HepG2 (cell line): ENCODE results near the gene ENTPD6. TPM values are rescaled to one million over a fixed set of nuclear protein-coding genes. Genes with fewer than 3 reads are reported as not detected.

Experiments
- ATAC-seq: fragments of 200-7000 bp; cut with Tn5 transposase; 3 replicates; pipeline ENCODE4 v1.9.1; 2020; ENCODE audit warnings: mild to moderate bottlenecking, moderate library complexity
- BruUV-seq: library from RNA; stranded (reverse); fragments of 400-500 nt; replicated peaks from 2 replicates; lab custom pipeline; 2021; lab: Mats Ljungman, UMichigan
- CTCF ChIA-PET: fragments of 300-600 bp; formaldehyde crosslinking; extraction: SDS; loops from one replicate; lab custom pipeline; 2021; ENCODE audit warnings: low total read pairs, inconsistent platforms, low intra/inter-chr PET ratio; lab: Yijun Ruan, JAX
- POLR2A ChIA-PET: fragments of 350-600 bp; sonication (Branson Sonifier 250); formaldehyde crosslinking; loops from one replicate; lab custom pipeline; 2020; ENCODE audit warnings: antibody characterized with exemption, inconsistent platforms; lab: Yijun Ruan, JAX
- DNase-seq: peaks from one replicate; pipeline ENCODE4 v3.0.0-alpha.2; 2015; ENCODE audit warnings: low spot score
- FAIRE-seq: peaks from 3 replicates; lab custom pipeline; 2011; peaks lifted over from hg19 to GRCh38; lab: Jason Lieb, UNC
- H2AFZ ChIP-seq: one replicate; pipeline ENCODE4 v1.6.1; 2011; ENCODE audit warnings: low read length, inconsistent platforms
- H3K27ac ChIP-seq: fragments of 300-600 bp; 3 replicates; pipeline ENCODE4 v1.8.0; 2011; ENCODE audit warnings: mixed run types, mild to moderate bottlenecking, mixed read lengths, low read length, inconsistent platforms; ENCODE audit not compliant: insufficient read depth; ENCODE audit errors: extremely low read length
- H3K27me3 ChIP-seq, 2 experiments: fragments of 200-600 bp in 1 of 2; 2 replicates in 1 of 2; 3 replicates in 1 of 2; pipeline versions ENCODE4 v1.6.0 to v1.8.0; 2011; ENCODE audit warnings: low read length in 2 of 2, mild to moderate bottlenecking in 2 of 2, moderate library complexity in 2 of 2, inconsistent platforms in 1 of 2; ENCODE audit not compliant: insufficient read depth in 2 of 2, control insufficient read depth in 1 of 2
- H3K36me3 ChIP-seq, 2 experiments: fragments of 200-600 bp in 1 of 2; replicated peaks in 1 of 2; 2 replicates in 1 of 2; 3 replicates in 1 of 2; pipeline versions ENCODE4 v1.5.1 to v1.8.0; 2011; ENCODE audit warnings: low read length in 2 of 2, inconsistent platforms in 1 of 2; ENCODE audit not compliant: insufficient read depth in 2 of 2, control insufficient read depth in 1 of 2
- H3K4me1 ChIP-seq: 2 replicates; pipeline ENCODE4 v1.5.1; 2012; ENCODE audit warnings: low read length, inconsistent platforms; ENCODE audit not compliant: insufficient read depth
- H3K4me2 ChIP-seq: 2 replicates; pipeline ENCODE4 v1.6.0; 2011; ENCODE audit warnings: low read depth, low read length, inconsistent platforms
- H3K4me3 ChIP-seq, 3 experiments: fragments of 200-600 bp in 1 of 3; sonication (generic), shearing (Covaris generic) in 1 of 3; replicated peaks in 1 of 3; 2 replicates each; pipeline ENCODE4 v1.5.1; 2011 to 2016; ENCODE audit warnings: low read length in 3 of 3, inconsistent platforms in 2 of 3, low read depth in 2 of 3, mild to moderate bottlenecking in 2 of 3, control low read depth in 1 of 3, mixed read lengths in 1 of 3; ENCODE audit not compliant: insufficient read depth in 1 of 3
- H3K79me2 ChIP-seq: one replicate; pipeline ENCODE4 v1.6.1; 2011; ENCODE audit warnings: low read length, inconsistent platforms; ENCODE audit not compliant: insufficient read depth
- H3K9ac ChIP-seq: 2 replicates; pipeline ENCODE4 v1.6.0; 2011; ENCODE audit warnings: mild to moderate bottlenecking, low read depth, low read length, inconsistent platforms; ENCODE audit not compliant: insufficient read depth
- H3K9me3 ChIP-seq: 2 replicates; pipeline ENCODE4 v1.5.1; 2012; ENCODE audit warnings: mild to moderate bottlenecking, low read length
- H4K20me1 ChIP-seq: 2 replicates; pipeline ENCODE4 v1.6.0; 2011; ENCODE audit warnings: inconsistent platforms, mild to moderate bottlenecking, low read length, moderate library complexity; ENCODE audit not compliant: insufficient read depth
- ARID2 ChIP-seq: sonication (generic); formaldehyde crosslinking; IDR thresholded peaks from 2 replicates; pipeline ENCODE4 v1.8.1; 2022; ENCODE audit warnings: mild to moderate bottlenecking, missing genetic modification reagents, borderline replicate concordance
- ARNTL ChIP-seq: sonication (generic); formaldehyde crosslinking; IDR thresholded peaks from 2 replicates; pipeline ENCODE4 v1.4.0; 2020; ENCODE audit warnings: mild to moderate bottlenecking, missing genetic modification reagents
- ATF1 ChIP-seq: IDR thresholded peaks from 2 replicates; pipeline ENCODE4 v1.6.1; 2016; ENCODE audit warnings: mild to moderate bottlenecking, control low read depth
- DBP ChIP-seq: sonication (generic); formaldehyde crosslinking; IDR thresholded peaks from 2 replicates; pipeline ENCODE4 v1.4.0; 2020; ENCODE audit warnings: missing genetic modification reagents; ENCODE audit errors: not compliant biosample characterization
- EED ChIP-seq: sonication (generic); formaldehyde crosslinking; IDR thresholded peaks from 2 replicates; pipeline ENCODE4 v1.5.0; 2020; ENCODE audit warnings: mild to moderate bottlenecking, missing genetic modification reagents
- EZH2 ChIP-seq: conservative IDR thresholded peaks from 2 replicates; pipeline ENCODE4 v1.6.1; 2012; ENCODE audit warnings: mild to moderate bottlenecking, low read depth, low read length, moderate library complexity
- FOXC1 ChIP-seq: sonication (generic); formaldehyde crosslinking; IDR thresholded peaks from 2 replicates; pipeline ENCODE4 v1.8.0; 2022; ENCODE audit warnings: mild to moderate bottlenecking, missing genetic modification reagents, borderline replicate concordance
- GATA4 ChIP-seq: sonication (generic); IDR thresholded peaks from 2 replicates; pipeline ENCODE4 v1.6.1; 2016; ENCODE audit warnings: antibody characterized with exemption, low read depth, borderline replicate concordance
- KLF11 ChIP-seq: IDR thresholded peaks from 2 replicates; pipeline ENCODE4 v1.6.1; 2016; ENCODE audit warnings: missing compliant biosample characterization
- MTA3 ChIP-seq: sonication (generic); formaldehyde crosslinking; IDR thresholded peaks from 2 replicates; pipeline ENCODE4 v1.4.0; 2020; ENCODE audit warnings: missing genetic modification reagents
- MTF1 ChIP-seq: sonication (generic); formaldehyde crosslinking; IDR thresholded peaks from 2 replicates; pipeline ENCODE4 v1.5.0; 2020; ENCODE audit warnings: missing genetic modification reagents
- NR0B2 ChIP-seq: sonication (generic); formaldehyde crosslinking; IDR thresholded peaks from 2 replicates; pipeline ENCODE4 v1.4.0; 2020; ENCODE audit warnings: mild to moderate bottlenecking, missing genetic modification reagents
- NRL ChIP-seq: sonication (generic); formaldehyde crosslinking; IDR thresholded peaks from 2 replicates; pipeline ENCODE4 v1.5.0; 2020; ENCODE audit warnings: missing genetic modification reagents, mild to moderate bottlenecking, moderate library complexity, borderline replicate concordance
- RFX5 ChIP-seq: IDR thresholded peaks from 2 replicates; pipeline ENCODE4 v1.6.1; 2011; ENCODE audit warnings: low read depth, low read length, improper control_type of control experiment
- SOX5 ChIP-seq: IDR thresholded peaks from 2 replicates; pipeline ENCODE4 v1.6.1; 2016; ENCODE audit warnings: borderline replicate concordance
- SRSF4 ChIP-seq: fragments of 200-400 bp; formaldehyde crosslinking; IDR thresholded peaks from one replicate; pipeline ENCODE4 v1.6.1; 2018; ENCODE audit warnings: mild to moderate bottlenecking, low read depth, low read length, moderate library complexity; ENCODE audit not compliant: poor library complexity, severe bottlenecking
- ZBTB38 ChIP-seq: sonication (generic); formaldehyde crosslinking; IDR thresholded peaks from 2 replicates; pipeline ENCODE4 v1.5.1; 2020; ENCODE audit warnings: mild to moderate bottlenecking, missing genetic modification reagents
- ZNF10 ChIP-seq: sonication (generic); formaldehyde crosslinking; IDR thresholded peaks from 2 replicates; pipeline ENCODE4 v1.4.0; 2020; ENCODE audit warnings: mild to moderate bottlenecking, low read depth, missing genetic modification reagents, borderline replicate concordance
- ZNF253 ChIP-seq: sonication (generic); formaldehyde crosslinking; IDR thresholded peaks from 2 replicates; pipeline ENCODE4 v1.8.0; 2022; ENCODE audit warnings: mild to moderate bottlenecking, missing genetic modification reagents, borderline replicate concordance
- ZNF446 ChIP-seq: sonication (generic); formaldehyde crosslinking; IDR thresholded peaks from 2 replicates; pipeline ENCODE4 v1.5.0; 2020; ENCODE audit warnings: mild to moderate bottlenecking, missing genetic modification reagents
- ZNF546 ChIP-seq: sonication (generic); formaldehyde crosslinking; conservative IDR thresholded peaks from 2 replicates; pipeline ENCODE4 v1.8.1; 2023; ENCODE audit warnings: mild to moderate bottlenecking, missing genetic modification reagents
- ZNF644 ChIP-seq: IDR thresholded peaks from 2 replicates; pipeline ENCODE4 v1.6.1; 2016; ENCODE audit warnings: low read depth
- ZNF83 ChIP-seq: sonication (generic); formaldehyde crosslinking; IDR thresholded peaks from 2 replicates; pipeline ENCODE4 v1.4.0; 2020; ENCODE audit warnings: missing genetic modification reagents, mild to moderate bottlenecking, borderline replicate concordance
- WGBS: methylation state at CpG from one replicate; pipeline ENCODE4 v1.1.6; 2017; ENCODE audit warnings: low lambda C conversion rate; 5-methylcytosine and 5-hydroxymethylcytosine counted together
- in situ Hi-C: cut with HindIII; loops from 2 replicates; pipeline ENCODE4 v1.10.0; 2017; ENCODE audit warnings: low pct_unique_long_range_greater_than_20kb; ENCODE audit not compliant: extremely low pct_ligation_motif_present
- intact Hi-C: fragments of 100-400 bp; cut with micrococcal nuclease; formaldehyde crosslinking; loops from one replicate; pipeline ENCODE4 v1.10.0; 2022; ENCODE audit not compliant: unreplicated experiment
- polyA plus RNA-seq, 8 experiments: library from polyadenylated mRNA; depleted of rRNA in 3 of 8; stranded (reverse) in 7 of 8; unstranded in 1 of 8; fragments of >200 nt; fragmentation: Illumina TruSeq in 4 of 8; extraction: Trizol in 4 of 8; gene quantifications; 2 replicates each; pipeline versions ENCODE4 v1.2.1 to v1.2.3, GENCODE V29; 2011 to 2016; ENCODE audit warnings: low read depth in 4 of 8, missing spikeins in 1 of 8, mixed read lengths in 1 of 8; ENCODE audit not compliant: insufficient read depth in 1 of 8
- total RNA-seq, 5 experiments: library from RNA; depleted of rRNA; stranded (reverse); fragments of >200 nt; fragmentation: Illumina TruSeq; extraction: Trizol; gene quantifications; 2 replicates each; pipeline ENCODE4 v1.2.3, GENCODE V29; 2016; ENCODE audit warnings: low read depth in 1 of 5

Gene ENTPD6
- total and polyA plus RNA-seq, 2 of the 13 experiments (the other 11 are each of a cell fraction or from before 2014, with no cell fraction given) = 164 to 172 TPM

- no peaks in the 10 kb centered on the region for H4K20me1 ChIP-seq
- POLR2A ChIA-PET = interaction anchor here (0.8 to 5.8 kb wide), 4 partner anchors 10 to 41 kb away, joined by 4 to 67 read pairs (median 12); partner anchors contain the start of genes ENTPD6 and PYGB
- WGBS = 56% methylated on average over 15 of the region's 15 CpGs
- CTCF ChIA-PET = no interaction called here
- intact Hi-C loops = loop anchor here (1.0 kb wide), 1 partner anchor 11 kb away; no protein-coding TSS in a partner anchor
- no peak overlapping the region for H3K4me2 ChIP-seq
- DNase-seq (no peak), FAIRE-seq (no peak), ATAC-seq (peak; percentile 8)
- H3K4me3 ChIP-seq = no peak overlapping the region
- H3K27ac ChIP-seq = no peak overlapping the region
- in situ Hi-C loops = no loop called here
- no peaks in the 10 kb centered on the region for H3K9me3 ChIP-seq
- no peak overlapping the region for H2AFZ ChIP-seq
- BruUV-seq = no TSS peak
- no peaks in the 10 kb centered on the region for H3K36me3 ChIP-seq
- no peak overlapping the region for H3K9ac ChIP-seq
- peaks cover 0 to 21% of the 10 kb centered on the region in 2 experiments; a peak in 4 of 5 replicates for H3K27me3 ChIP-seq
- peaks cover 64% of the 10 kb centered on the region for H3K4me1 ChIP-seq
- H3K79me2 ChIP-seq = no peaks in the 10 kb centered on the region
- TF ChIP-seq ZNF253 = no peak
- TF ChIP-seq ZNF546 = no peak
- no peak for TF ChIP-seq RFX5
- no peak for TF ChIP-seq ARID2
- TF ChIP-seq ARNTL (CRISPR knock-in tag) = no peak
- no peak for TF ChIP-seq MTF1 (CRISPR knock-in tag)
- TF ChIP-seq GATA4 = no peak
- TF ChIP-seq NRL (CRISPR knock-in tag) = 0 out of 2 replicates have a peak, but pooled peaks have one; percentile 8
- no peak for TF ChIP-seq MTA3 (CRISPR knock-in tag)
- no peak for TF ChIP-seq ZBTB38 (CRISPR knock-in tag)
- peak; percentile 11; the same call in 1 of the 2 replicates for TF ChIP-seq EZH2
- TF ChIP-seq SRSF4 = no peak
- no peak for TF ChIP-seq ATF1 (CRISPR knock-in tag)
- no peak for TF ChIP-seq ZNF644 (CRISPR knock-in tag)
- TF ChIP-seq KLF11 = no peak
- 0 out of 2 replicates have a peak, but pooled peaks have one; percentile 8 for TF ChIP-seq EED (CRISPR knock-in tag)
- no peak for TF ChIP-seq ZNF10 (CRISPR knock-in tag)
- no peak for TF ChIP-seq ZNF83 (CRISPR knock-in tag)
- no peak for TF ChIP-seq ZNF446 (CRISPR knock-in tag)
- TF ChIP-seq NR0B2 (CRISPR knock-in tag) = no peak
- no peak for TF ChIP-seq FOXC1 (CRISPR knock-in tag)
- no peak for TF ChIP-seq SOX5 (CRISPR knock-in tag)
- no peak for TF ChIP-seq DBP (CRISPR knock-in tag)
Observed at GRCh38 chr20:25236450-25237304, 41.2 kb downstream of the ENTPD6 start.
